ENCODE results near the gene TBATA. TPM values are rescaled to one million over a fixed set of nuclear protein-coding genes. Genes with fewer than 3 reads are reported as not detected.

The TBATA gene
- total RNA-seq, 5 donors from 2014 or later (not counting 1 experiment from before 2014, with no cell fraction given): not detected

DNA sequence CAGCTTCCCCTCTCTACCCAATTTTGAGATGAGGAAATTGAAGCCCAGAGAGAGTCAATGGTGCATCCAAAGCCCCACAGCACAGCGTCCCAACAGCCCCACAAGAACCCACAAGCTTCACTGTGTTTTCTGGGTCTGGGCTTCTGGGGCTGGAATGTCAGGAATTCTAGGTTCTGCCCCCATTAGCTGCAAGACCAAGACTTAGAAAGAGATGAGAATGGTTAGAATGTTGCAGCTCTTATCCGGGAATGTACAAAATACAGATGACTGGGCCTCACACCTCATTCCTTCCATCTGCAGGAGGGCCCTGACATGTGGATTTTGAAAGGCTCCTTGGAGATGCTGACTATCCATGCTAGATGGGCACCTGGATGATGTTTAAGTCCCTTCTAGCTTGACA, 24.5 kb upstream of the TBATA start:
- WGBS (ENCODE audit: insufficient coverage): no CpG with 5 or more reads among the region's 2 CpGs
- H3K4me3 Mint-ChIP-seq: no peak overlapping the region
- no peak overlapping the region for H3K27ac Mint-ChIP-seq
- ATAC-seq (replicated peaks in 1 of 4): no peak
- Histone ChIP-seq H3K9me3 (no peaks in the 10 kb centered on the region), H3K36me3 (ENCODE audit: control insufficient read depth in 2 of 2, extremely low read depth in 1 of 2, insufficient read depth in 1 of 2, low read length in 1 of 2) (no peaks in the 10 kb centered on the region), H3K4me1 (ENCODE audit: control insufficient read depth in 1 of 2, extremely low read depth in 1 of 2, insufficient read depth in 2 of 2, low read length in 2 of 2) (no peaks in the 10 kb centered on the region), H3K27me3 (replicated peaks in 1 of 2; ENCODE audit: control insufficient read depth in 2 of 2, extremely low read depth in 1 of 2, insufficient read depth in 2 of 2, low read length in 1 of 2) (peaks cover 0 to 3% of the 10 kb centered on the region in 2 experiments), H3K27ac (ENCODE audit: low read length) (no peak overlapping the region), H3K4me3 (ENCODE audit: control insufficient read depth in 1 of 2, extremely low read depth in 1 of 2, low read length in 1 of 2) (no peak overlapping the region)
- peaks cover 6 to 10% (median 8%) of the 10 kb centered on the region in 3 donors for H3K4me1 Mint-ChIP-seq
- H3K27me3 Mint-ChIP-seq: peaks cover 7 to 11% of the 10 kb centered on the region in 2 donors
- CTCF ChIA-PET: interaction anchor here in 1 of 2 donors (0.7 kb wide), 1 partner anchor 71 kb away, joined by 3 read pairs; no protein-coding TSS in a partner anchor
- no peak for DNase-seq
- H3K36me3 Mint-ChIP-seq: peaks cover 3% of the 10 kb centered on the region
- POLR2A ChIA-PET: no interaction called here
- H3K9me3 Mint-ChIP-seq: no peaks in the 10 kb centered on the region

DNA sequence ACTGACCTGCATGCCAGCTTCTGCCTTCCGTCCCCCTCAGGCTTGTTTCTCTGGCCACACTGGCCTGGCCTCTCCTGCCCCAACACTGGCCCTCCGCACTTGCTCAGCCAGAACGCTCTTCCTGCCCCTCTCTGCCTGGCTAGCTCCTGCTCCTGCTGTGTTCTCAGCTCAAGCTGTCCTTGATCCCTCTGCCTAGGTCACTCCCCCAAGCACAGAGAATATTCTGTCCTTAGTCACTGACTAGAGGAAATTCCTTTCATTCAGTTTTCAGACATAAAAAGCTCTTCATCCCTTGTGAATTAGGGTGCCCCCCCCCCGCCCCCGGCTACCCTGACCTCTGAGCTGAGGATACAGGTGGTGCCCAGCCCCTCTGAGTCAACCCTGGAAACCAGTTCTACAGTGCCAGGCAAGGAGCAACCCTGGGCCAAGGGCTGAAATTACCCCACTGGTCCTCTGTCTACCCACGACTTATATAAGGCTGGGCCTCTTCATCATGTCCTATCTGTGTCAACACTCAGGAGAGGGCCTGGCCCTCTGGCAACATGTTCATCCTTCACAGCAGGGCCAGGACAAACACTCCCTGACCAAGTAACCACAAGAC, 23.9 kb upstream of the TBATA start:
- DNase-seq: no peak
- Mint-ChIP-seq H3K27me3 (peaks cover 8 to 12% of the 10 kb centered on the region in 2 donors), H3K4me1 (peaks cover under 1 to 4% (median 1%) of the 10 kb centered on the region in 3 donors), H3K36me3 (peaks cover 3% of the 10 kb centered on the region), H3K27ac (no peak overlapping the region), H3K9me3 (no peaks in the 10 kb centered on the region), H3K4me3 (no peak overlapping the region)
- peaks cover 0 to 3% of the 10 kb centered on the region in 2 experiments for H3K27me3 ChIP-seq (replicated peaks in 1 of 2; ENCODE audit: control insufficient read depth in 2 of 2, extremely low read depth in 1 of 2, insufficient read depth in 2 of 2, low read length in 1 of 2)
- no peaks in the 10 kb centered on the region for H3K9me3 ChIP-seq
- ATAC-seq (replicated peaks in 1 of 4): no peak
- 86% methylated on average over 4 of the region's 6 CpGs for whole genome bisulfite sequencing (ENCODE audit: insufficient coverage)
- no peak overlapping the region for H3K27ac ChIP-seq (ENCODE audit: low read length)
- no peaks in the 10 kb centered on the region for H3K36me3 ChIP-seq (ENCODE audit: control insufficient read depth in 2 of 2, extremely low read depth in 1 of 2, insufficient read depth in 1 of 2, low read length in 1 of 2)
- POLR2A ChIA-PET: no interaction called here
- no peaks in the 10 kb centered on the region for H3K4me1 ChIP-seq (ENCODE audit: control insufficient read depth in 1 of 2, extremely low read depth in 1 of 2, insufficient read depth in 2 of 2, low read length in 2 of 2)
- CTCF ChIA-PET: no interaction called here
- H3K4me3 ChIP-seq (ENCODE audit: control insufficient read depth in 1 of 2, extremely low read depth in 1 of 2, low read length in 1 of 2): no peak overlapping the region

DNA sequence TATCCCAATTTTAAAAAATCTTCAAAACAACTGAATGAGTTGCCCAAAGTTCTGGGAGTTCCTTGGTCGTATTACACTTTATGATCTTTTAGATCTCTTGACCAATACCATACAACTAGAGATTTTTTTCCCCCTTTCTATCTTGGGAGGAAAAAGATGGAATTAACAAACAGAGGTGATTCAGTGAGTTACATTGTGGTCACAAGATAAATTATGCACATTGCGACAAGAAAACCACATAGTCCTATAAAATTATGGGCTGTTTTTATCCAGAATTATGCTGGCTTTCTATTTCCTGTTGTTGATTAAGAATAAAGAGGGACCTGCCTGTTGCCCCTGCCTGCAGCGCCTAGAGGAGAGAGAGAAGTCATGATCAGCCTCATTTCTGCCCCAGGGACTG, 22.4 kb upstream of the TBATA start:
- H3K4me1 ChIP-seq (ENCODE audit: control insufficient read depth in 1 of 2, extremely low read depth in 1 of 2, insufficient read depth in 2 of 2, low read length in 2 of 2): no peaks in the 10 kb centered on the region
- no peaks in the 10 kb centered on the region for H3K9me3 ChIP-seq
- H3K36me3 ChIP-seq (ENCODE audit: control insufficient read depth in 2 of 2, extremely low read depth in 1 of 2, insufficient read depth in 1 of 2, low read length in 1 of 2): no peaks in the 10 kb centered on the region
- no peak for ATAC-seq (replicated peaks in 1 of 4)
- Mint-ChIP-seq H3K27me3 (peaks cover 12 to 18% of the 10 kb centered on the region in 2 donors), H3K27ac (no peak overlapping the region), H3K4me1 (peaks cover 0 to 2% (median 0%) of the 10 kb centered on the region in 3 donors), H3K9me3 (no peaks in the 10 kb centered on the region), H3K4me3 (no peak overlapping the region), H3K36me3 (peaks cover 3% of the 10 kb centered on the region)
- no peak for DNase-seq
- CTCF ChIA-PET: no interaction called here
- WGBS (ENCODE audit: insufficient coverage): no CpG with 5 or more reads among the region's 3 CpGs
- no peak overlapping the region for H3K4me3 ChIP-seq (ENCODE audit: control insufficient read depth in 1 of 2, extremely low read depth in 1 of 2, low read length in 1 of 2)
- H3K27me3 ChIP-seq (replicated peaks in 1 of 2; ENCODE audit: control insufficient read depth in 2 of 2, extremely low read depth in 1 of 2, insufficient read depth in 2 of 2, low read length in 1 of 2): peaks cover 0 to 3% of the 10 kb centered on the region in 2 experiments
- no peak overlapping the region for H3K27ac ChIP-seq (ENCODE audit: low read length)
- POLR2A ChIA-PET: interaction anchor here in 1 of 2 donors (0.6 kb wide), 1 partner anchor 20 kb away, joined by 3 read pairs; no protein-coding TSS in a partner anchor

DNA sequence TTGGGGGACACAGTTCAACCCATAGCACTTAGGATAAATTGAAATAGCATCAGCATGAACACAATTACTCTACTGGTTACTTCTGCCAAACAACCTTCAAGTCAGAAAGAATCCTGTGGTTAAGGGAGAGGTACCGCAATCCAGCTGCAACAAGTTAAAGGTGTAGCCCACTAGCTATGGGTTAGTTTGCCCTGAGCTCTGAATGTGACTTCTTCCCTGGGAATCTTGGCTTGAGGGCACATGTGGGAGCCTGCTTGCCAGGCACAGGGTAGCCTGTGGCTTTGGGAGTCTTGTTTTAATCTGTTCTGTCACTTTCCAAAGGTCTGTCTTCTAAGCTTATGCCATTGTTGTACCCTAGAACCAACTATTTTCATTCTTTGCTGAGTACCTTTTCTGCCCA, 21.7 kb upstream of the TBATA start:
- Histone ChIP-seq H3K4me1 (ENCODE audit: control insufficient read depth in 1 of 2, extremely low read depth in 1 of 2, insufficient read depth in 2 of 2, low read length in 2 of 2) (no peaks in the 10 kb centered on the region), H3K36me3 (ENCODE audit: control insufficient read depth in 2 of 2, extremely low read depth in 1 of 2, insufficient read depth in 1 of 2, low read length in 1 of 2) (no peaks in the 10 kb centered on the region), H3K27ac (ENCODE audit: low read length) (no peak overlapping the region), H3K27me3 (replicated peaks in 1 of 2; ENCODE audit: control insufficient read depth in 2 of 2, extremely low read depth in 1 of 2, insufficient read depth in 2 of 2, low read length in 1 of 2) (peaks cover 0 to 3% of the 10 kb centered on the region in 2 experiments), H3K4me3 (ENCODE audit: control insufficient read depth in 1 of 2, extremely low read depth in 1 of 2, low read length in 1 of 2) (no peak overlapping the region), H3K9me3 (no peaks in the 10 kb centered on the region)
- DNase-seq (no peak), ATAC-seq (replicated peaks in 1 of 4) (no peak)
- H3K9me3 Mint-ChIP-seq: no peaks in the 10 kb centered on the region
- no peak overlapping the region for H3K27ac Mint-ChIP-seq
- H3K27me3 Mint-ChIP-seq: peaks cover 12 to 23% of the 10 kb centered on the region in 2 donors
- CTCF ChIA-PET: no interaction called here
- WGBS (ENCODE audit: insufficient coverage): 100% methylated on average over 1 of the region's 1 CpG
- peaks cover 3% of the 10 kb centered on the region for H3K36me3 Mint-ChIP-seq
- POLR2A ChIA-PET: interaction anchor here in 1 of 2 donors (0.6 kb wide), 1 partner anchor 21 kb away, joined by 3 read pairs; no protein-coding TSS in a partner anchor
- H3K4me3 Mint-ChIP-seq: no peak overlapping the region
- H3K4me1 Mint-ChIP-seq: peaks cover 0 to 2% (median 0%) of the 10 kb centered on the region in 3 donors

DNA sequence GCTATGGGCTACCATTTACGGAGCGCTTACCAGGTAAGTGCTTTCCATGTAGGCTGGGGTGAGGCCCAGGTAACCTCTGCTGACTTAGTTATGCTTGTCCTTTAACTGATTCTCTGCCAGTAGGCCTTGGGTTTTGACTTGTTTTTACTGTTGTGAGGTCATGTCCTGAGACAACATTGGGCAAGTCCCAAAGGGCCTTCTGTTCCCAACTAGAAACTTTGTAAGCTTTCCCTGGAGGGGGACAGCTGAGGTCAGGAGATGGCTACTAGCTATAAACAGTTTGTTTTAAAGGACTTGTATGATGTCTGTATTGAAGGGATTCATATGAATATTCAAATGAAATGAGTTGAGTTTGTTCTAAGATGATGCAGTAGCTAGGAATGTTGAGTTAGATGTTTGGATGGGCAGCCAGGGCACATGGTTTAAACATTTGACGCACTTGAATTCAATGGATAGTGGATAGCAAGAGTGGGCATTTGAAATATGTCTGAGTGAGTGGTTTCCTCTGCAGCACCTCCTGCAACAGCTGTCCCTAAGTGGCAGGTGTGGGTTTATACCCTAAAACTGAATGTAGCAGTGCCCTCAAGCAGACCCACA, 20.5 kb upstream of the TBATA start:
- CTCF ChIA-PET: interaction anchor here (0.7 to 1.1 kb wide), 3 partner anchors 85 to 538 kb away, joined by 3 read pairs; no protein-coding TSS in a partner anchor

DNA sequence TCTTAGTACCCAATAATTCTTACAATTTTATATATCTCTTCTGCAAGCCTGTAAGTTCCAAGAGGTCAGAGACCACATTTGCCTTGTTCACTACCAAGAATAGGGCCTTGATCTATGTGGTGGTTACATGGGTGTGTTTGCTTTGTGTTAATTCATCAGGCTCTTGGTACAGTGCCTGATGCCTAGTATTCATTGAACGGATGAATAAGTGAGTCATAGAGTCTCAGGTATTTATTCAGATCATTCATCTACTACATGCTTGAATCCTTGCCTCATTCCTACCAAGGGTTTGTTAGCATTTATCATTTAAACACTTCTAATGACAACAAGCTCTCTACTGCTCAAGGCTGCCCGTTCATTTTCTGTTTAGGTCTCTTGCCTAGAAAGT, 19.2 kb upstream of the TBATA start:
- Histone ChIP-seq H3K4me1 (ENCODE audit: control insufficient read depth in 1 of 2, extremely low read depth in 1 of 2, insufficient read depth in 2 of 2, low read length in 2 of 2) (no peaks in the 10 kb centered on the region), H3K27me3 (replicated peaks in 1 of 2; ENCODE audit: control insufficient read depth in 2 of 2, extremely low read depth in 1 of 2, insufficient read depth in 2 of 2, low read length in 1 of 2) (peaks cover 0 to 7% of the 10 kb centered on the region in 2 experiments), H3K27ac (ENCODE audit: low read length) (no peak overlapping the region), H3K4me3 (ENCODE audit: control insufficient read depth in 1 of 2, extremely low read depth in 1 of 2, low read length in 1 of 2) (no peak overlapping the region), H3K9me3 (no peaks in the 10 kb centered on the region), H3K36me3 (ENCODE audit: control insufficient read depth in 2 of 2, extremely low read depth in 1 of 2, insufficient read depth in 1 of 2, low read length in 1 of 2) (no peaks in the 10 kb centered on the region)
- CTCF ChIA-PET: interaction anchor here in 1 of 2 donors (1.1 kb wide), 1 partner anchor 369 kb away, joined by 3 read pairs; no protein-coding TSS in a partner anchor
- Mint-ChIP-seq H3K4me1 (no peaks in the 10 kb centered on the region), H3K36me3 (peaks cover 3% of the 10 kb centered on the region), H3K9me3 (no peaks in the 10 kb centered on the region), H3K27me3 (peaks cover 14 to 28% of the 10 kb centered on the region in 2 donors), H3K4me3 (no peak overlapping the region), H3K27ac (no peak overlapping the region)
- no CpG with 5 or more reads among the region's 2 CpGs for WGBS (ENCODE audit: insufficient coverage)
- DNase-seq (no peak), ATAC-seq (replicated peaks in 1 of 4) (no peak)
- POLR2A ChIA-PET: interaction anchor here in 1 of 2 donors (0.5 kb wide), 1 partner anchor 12 kb away, joined by 3 read pairs; no protein-coding TSS in a partner anchor

More for the DNA sequence above, 20.5 kb upstream of the TBATA start:
- H3K36me3 ChIP-seq (ENCODE audit: control insufficient read depth in 2 of 2, extremely low read depth in 1 of 2, insufficient read depth in 1 of 2, low read length in 1 of 2): no peaks in the 10 kb centered on the region
- H3K4me3 Mint-ChIP-seq: no peak overlapping the region
- no peak overlapping the region for H3K27ac ChIP-seq (ENCODE audit: low read length)
- H3K9me3 ChIP-seq: no peaks in the 10 kb centered on the region
- no peak overlapping the region for H3K4me3 ChIP-seq (ENCODE audit: control insufficient read depth in 1 of 2, extremely low read depth in 1 of 2, low read length in 1 of 2)
- DNase-seq (no peak), ATAC-seq (replicated peaks in 1 of 4) (no peak)
- 100% methylated on average over 3 of the region's 3 CpGs for WGBS (ENCODE audit: insufficient coverage)
- peaks cover 3% of the 10 kb centered on the region for H3K36me3 Mint-ChIP-seq
- H3K4me1 Mint-ChIP-seq: no peaks in the 10 kb centered on the region
- POLR2A ChIA-PET: no interaction called here
- H3K27ac Mint-ChIP-seq: no peak overlapping the region
- no peaks in the 10 kb centered on the region for H3K4me1 ChIP-seq (ENCODE audit: control insufficient read depth in 1 of 2, extremely low read depth in 1 of 2, insufficient read depth in 2 of 2, low read length in 2 of 2)
- peaks cover 12 to 25% of the 10 kb centered on the region in 2 donors for H3K27me3 Mint-ChIP-seq
- H3K9me3 Mint-ChIP-seq: no peaks in the 10 kb centered on the region
- H3K27me3 ChIP-seq (replicated peaks in 1 of 2; ENCODE audit: control insufficient read depth in 2 of 2, extremely low read depth in 1 of 2, insufficient read depth in 2 of 2, low read length in 1 of 2): peaks cover 0 to 6% of the 10 kb centered on the region in 2 experiments

Data from T-cell (primary cell).